GM12874 (cell line): ENCODE data around the gene ZFP69B.

Source experiments
- TF ChIP-seq, protein P1 (sequence below): IDR thresholded peaks from 2 replicates; pipeline ENCODE4 v1.5.1; 2011; ENCODE audit warnings: low read depth, mild to moderate bottlenecking, control low read depth, low read length, moderate library complexity; ENCODE audit not compliant: insufficient read depth

Gene ZFP69B

DNA sequence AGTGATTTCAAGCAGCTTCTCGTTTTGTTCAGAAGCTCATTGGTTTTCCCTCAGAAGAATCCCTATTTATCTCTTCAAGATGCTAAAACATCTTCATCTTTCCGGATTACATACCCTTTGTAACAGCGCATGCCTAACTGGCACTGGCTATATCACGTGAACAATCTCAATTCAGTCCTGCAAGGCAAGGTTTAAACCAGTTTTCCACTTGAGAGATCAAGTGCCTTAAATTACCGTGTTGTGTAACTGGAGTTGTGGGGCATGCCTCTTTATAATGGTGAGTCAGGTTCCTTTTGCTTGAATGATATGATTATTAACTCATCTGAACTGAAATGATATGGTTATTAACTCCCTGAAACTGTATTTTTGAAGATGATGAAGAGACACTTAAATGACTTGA is 11.0 kb upstream of the ZFP69B start:
- TF ChIP-seq, protein P1, sequence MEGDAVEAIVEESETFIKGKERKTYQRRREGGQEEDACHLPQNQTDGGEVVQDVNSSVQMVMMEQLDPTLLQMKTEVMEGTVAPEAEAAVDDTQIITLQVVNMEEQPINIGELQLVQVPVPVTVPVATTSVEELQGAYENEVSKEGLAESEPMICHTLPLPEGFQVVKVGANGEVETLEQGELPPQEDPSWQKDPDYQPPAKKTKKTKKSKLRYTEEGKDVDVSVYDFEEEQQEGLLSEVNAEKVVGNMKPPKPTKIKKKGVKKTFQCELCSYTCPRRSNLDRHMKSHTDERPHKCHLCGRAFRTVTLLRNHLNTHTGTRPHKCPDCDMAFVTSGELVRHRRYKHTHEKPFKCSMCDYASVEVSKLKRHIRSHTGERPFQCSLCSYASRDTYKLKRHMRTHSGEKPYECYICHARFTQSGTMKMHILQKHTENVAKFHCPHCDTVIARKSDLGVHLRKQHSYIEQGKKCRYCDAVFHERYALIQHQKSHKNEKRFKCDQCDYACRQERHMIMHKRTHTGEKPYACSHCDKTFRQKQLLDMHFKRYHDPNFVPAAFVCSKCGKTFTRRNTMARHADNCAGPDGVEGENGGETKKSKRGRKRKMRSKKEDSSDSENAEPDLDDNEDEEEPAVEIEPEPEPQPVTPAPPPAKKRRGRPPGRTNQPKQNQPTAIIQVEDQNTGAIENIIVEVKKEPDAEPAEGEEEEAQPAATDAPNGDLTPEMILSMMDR = no peak

DNA sequence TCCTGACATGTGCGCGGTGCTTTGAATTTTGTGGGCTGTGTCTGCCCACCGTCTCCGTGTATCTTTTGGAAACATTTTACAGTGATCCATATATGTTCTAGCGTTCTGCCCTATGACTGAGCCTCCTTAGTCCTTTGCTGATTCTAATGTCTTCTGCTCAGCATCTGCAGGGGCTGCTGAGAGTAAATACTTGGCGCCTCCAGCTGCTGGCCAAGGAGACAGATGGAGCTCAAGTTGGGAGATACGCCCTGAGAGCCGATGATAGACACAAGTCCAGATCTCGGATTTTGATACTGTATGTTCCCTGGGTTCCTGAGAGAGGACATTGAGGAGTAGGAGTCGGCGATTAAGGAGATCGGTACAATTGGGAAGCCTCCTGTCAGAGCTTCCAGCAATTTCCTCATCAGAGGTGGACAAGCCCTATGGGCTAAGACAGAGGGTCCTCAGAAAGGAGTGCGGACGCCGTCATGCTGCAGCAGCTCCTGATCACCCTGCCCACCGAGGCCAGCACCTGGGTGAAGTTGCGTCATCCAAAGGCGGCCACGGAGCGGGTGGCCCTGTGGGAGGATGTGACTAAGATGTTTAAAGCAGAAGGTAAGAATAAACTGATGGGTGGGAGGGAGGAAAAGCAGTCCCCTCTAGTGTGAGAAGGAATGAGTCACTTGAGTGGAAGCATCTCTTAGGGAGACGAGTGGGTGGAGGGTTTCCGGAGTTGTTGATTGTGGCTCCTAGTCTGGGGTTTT is 390 bp downstream of the ZFP69B start:
- TF ChIP-seq, protein P1 = no peak

DNA sequence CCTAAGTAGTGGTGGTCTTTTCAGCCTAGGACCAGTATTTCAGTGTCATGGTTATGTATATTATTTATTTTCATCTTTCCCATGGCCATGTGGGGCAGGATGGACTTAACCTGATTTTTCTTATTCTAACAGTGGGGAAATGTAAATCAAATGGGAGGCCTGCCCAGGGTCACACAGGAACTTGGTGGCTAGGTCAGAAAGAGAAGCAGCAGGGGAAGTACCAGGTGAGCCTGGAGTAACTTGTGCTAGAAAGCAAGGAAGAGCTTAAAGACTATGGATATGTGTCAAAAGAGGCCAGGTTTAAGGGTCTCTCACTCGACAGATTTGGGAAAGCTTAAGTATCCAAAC is 936 bp downstream of the ZFP69B start:
- TF ChIP-seq, protein P1 = no peak

DNA sequence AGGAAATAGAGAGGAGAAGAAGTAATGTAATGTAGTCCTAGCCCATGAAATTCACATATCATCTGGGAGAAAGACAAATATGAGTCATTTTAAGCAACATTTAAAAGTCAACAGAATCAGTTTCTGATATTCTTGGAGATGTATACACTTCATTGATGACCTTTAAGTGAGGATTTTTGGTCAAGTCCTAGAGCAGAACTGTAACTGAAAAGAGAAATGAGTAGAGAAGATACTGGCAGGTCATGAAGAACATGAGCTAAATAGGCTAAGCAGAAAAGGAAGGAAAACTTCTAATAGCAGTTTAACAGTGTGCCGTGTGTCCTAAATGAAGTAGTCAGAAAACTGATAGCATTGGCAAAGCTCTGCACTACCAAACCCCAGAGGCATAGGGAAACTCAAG is 4.6 kb downstream of the ZFP69B start:
- TF ChIP-seq, protein P1 = no peak

DNA sequence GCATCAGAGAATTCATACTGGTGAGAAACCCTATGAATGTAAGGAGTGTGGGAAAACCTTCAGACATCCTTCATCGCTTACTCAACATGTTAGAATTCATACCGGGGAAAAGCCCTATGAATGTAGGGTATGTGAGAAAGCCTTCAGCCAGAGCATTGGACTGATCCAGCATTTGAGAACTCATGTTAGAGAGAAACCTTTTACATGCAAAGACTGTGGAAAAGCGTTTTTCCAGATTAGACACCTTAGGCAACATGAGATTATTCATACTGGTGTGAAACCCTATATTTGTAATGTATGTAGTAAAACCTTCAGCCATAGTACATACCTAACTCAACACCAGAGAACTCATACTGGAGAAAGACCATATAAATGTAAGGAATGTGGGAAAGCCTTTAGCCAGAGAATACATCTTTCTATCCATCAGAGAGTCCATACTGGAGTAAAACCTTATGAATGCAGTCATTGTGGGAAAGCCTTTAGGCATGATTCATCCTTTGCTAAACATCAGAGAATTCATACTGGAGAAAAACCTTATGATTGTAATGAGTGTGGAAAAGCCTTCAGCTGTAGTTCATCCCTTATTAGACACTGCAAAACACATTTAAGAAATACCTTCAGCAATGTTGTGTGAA is 12.8 kb downstream of the ZFP69B start:
- TF ChIP-seq, protein P1 = no peak

DNA sequence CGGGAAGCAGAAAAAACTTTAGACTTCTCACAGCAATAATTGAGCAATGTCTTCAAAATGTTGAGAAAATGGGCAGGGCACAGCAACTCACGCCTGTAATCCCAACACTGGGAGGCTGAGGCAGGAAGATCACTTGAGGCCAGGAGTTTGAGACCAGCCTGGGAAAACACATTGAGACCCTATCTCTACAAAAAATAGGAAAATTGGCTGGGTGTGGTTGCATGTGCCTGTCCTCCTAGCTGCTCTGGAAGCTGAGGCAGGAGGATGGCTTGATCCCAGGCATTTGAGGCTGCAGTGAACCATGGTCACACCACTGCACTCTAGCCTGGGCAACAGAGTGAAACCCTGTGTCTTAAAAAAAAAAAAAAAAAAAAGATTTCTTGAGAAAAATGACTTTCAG is 19.1 kb downstream of the ZFP69B start:
- TF ChIP-seq, protein P1 = no peak

DNA sequence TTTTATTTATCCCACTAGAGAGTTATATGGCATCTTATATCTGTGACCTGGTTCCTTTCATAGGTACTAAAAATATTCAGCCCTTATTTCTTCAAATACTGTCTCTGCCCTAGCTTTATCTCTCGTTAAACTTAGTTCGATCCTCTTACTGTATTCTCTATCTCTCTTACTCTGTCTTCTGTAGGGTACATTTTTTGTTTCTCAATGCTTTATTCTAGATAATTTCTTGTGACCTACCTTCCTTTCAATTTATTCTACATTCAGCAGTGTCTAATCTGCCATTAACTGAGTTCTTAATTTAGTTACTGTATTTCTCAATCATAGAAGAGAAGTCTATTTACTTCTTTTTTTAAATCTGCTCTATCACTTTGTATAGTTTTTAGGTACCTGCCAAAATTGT is 25.0 kb downstream of the ZFP69B start:
- TF ChIP-seq, protein P1 = no peak
